NCI-H2029 (cell line): Measurements from ENCODE around the gene CYP21A2.

Experiments
- DNase-seq: peaks from one replicate; lab custom pipeline; 2025; lab: John Stamatoyannopoulos, UW

Gene CYP21A2

DNA sequence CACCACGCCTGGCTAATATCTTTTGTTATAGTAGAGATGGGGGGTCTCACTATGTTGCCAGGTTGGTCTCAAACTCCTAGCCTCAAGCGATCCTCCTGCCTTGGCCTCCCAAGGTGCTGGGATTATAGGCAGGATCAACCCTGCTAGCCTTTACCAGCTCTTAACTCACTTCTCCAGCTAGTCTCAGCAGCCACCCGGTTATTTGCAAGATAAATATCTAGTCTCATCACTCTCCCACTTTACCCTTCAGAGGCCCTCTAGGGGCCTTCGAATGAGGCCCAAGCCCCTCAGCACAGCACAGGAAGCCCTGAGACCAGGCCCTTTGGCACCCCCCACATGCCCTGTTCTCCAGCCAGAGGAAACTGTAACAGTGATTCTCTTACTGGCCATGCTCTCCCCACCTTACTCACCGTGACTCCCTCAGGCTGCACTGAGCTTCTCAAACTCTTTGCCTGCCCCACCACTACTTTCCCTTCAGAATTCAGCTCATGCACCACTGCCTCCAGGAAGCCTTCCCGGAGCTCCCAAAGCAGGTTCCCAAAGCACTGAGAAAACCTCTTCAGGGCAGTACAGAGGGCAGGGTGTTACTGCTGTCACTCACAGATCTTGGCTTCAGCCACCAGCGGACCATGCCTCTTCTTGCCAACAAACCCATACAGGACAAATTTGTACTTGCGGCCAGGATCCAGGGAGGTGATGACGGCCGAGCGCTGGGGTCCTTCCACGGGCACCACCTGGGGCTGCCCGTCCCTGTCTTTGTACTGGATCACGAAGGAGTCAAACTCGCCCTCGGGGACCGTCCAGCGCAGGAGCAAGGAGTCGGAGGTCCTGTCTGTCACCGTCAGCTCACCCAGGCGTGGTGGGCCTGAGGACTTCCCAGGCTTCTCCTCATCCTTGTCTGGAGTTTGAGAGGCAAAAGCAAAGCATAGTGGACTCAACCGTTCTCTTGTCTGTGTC is 45.9 kb downstream of the CYP21A2 start:
- no peak for DNase-seq

- DNase-seq: no peak
These were observed 46.6 kb downstream of the CYP21A2 start for GRCh38 chr6:32084780-32085179.

- no peak for DNase-seq
These were observed 47.7 kb downstream of the CYP21A2 start for GRCh38 chr6:32085759-32086459.

GRCh38 chr6:32086661-32087573 is 48.7 kb downstream of the CYP21A2 start:
- DNase-seq: no peak

DNA sequence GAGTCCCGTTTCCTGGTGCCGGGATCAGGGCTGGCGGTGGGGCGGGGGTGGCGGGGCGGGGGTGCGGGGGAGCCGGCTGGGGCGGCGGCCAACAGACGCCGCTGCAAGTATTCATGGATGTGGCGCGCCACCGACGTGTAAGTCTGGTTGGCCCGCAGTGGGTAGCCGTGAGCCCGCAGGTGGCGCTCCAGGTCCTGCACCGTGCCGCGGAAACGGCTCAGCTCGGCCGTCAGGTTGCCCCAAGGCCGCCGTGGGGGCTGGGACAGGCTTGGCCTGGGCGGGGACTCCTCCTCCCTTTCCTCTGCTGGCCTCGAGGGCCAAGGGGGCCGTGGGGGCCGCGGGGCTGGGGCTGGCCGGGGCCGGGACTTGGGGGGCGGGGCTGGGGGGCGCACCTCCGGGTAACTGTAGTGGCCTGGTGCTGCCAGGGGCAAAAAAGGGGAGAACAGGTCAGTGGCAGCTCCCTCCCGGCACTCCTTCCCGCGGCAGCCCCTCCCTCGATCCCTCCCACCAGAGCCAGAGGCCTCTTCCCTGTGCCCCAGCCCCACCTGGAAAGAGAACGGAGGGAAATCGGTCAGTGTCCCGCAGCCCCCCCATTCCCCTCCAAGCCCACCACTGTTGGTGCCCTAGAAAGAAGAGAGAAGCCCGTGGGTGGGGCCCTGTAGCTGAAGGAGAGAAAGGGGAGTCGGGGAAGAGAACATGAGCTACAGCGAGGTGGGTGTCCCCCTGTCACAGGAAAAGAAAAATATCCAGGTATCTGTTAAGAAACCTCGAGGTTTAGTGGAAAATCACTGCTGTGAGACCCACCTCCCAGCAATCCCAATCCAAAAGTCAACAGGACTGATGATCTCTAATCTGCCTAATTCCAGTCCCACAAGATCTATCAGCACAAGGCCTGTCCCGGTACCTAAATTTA is 49.6 kb downstream of the CYP21A2 start:
- peak; percentile 10 for DNase-seq

DNA sequence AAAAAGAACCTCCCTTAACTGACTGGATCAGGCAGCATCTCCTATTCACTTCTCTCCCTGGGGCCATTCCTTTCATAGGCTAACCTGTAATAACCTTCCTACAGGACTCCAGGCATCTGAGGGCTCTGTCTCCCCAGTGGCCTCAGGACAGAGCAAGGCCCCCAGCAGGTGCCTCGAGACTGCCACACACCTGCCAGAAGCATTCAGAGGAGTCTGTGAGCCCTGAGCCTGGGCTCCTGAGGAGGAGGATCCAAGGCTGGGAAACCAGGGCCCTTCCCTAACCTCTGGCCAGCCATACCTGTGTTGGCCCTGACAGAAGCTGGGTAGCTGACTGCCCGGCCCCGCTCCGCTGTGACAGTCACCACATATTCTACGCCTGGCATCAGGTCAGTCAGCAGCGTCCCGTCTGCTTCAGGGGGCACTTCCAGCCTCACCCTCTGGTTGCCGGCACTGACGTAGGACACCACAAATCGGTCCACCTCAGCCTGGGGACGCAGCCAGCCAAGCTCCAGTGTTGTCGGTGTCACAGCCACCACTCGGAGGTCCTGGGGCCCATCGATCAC is 50.4 kb downstream of the CYP21A2 start:
- DNase-seq: no peak

DNA sequence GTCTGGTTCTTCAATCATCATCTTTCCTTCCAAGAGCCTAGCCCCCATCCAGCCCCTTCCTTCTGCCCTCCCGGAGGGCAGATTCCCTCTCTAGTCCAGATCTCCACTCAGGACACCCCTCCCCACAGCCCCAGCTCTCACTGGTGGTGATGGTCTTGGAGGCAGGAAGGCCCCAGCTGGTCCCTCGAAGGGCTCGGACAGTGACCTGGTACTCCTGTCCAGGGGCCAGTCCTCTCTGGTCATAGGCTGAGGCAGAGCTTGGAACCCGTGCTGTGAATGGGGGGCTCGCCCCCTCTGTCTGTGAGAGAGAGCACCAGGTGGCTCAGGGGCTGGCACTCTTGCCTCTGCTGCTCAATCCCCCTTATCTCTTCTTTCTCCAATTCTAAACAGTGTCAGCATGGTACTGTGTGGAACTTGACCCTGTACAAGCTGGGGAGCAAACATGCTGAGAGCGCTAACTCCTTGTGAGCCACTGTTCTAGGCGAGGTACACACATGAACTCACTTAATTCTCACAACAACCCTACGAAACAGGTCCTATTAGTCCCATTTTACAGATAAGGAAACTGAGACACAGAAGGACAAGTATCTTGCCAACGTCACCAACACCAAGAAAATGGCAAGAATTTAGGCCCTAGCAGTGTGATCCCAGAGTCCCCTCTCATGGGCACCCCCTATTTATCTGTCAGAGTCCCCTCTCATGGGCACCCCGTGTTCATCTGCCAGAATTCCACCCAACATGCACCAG is 51.0 kb downstream of the CYP21A2 start:
- DNase-seq: no peak
